GM19438 (cell line): ENCODE measurements around the gene TMEM9B.
"Not testable (repeated sequence)": the region's sequence is repeated elsewhere in the genome, so short reads cannot be mapped to it uniquely, and the experiment has no call there.

Source experiments
- ATAC-seq: cut with Tn5 transposase; IDR thresholded peaks from one replicate; pipeline ENCODE4 v1.9.1; 2021; ENCODE audit warnings: low read depth; ENCODE audit not compliant: unreplicated experiment

TMEM9B gene

GRCh38 chr11:8964324-8965320 lies at the start of gene TMEM9B:
TSS of gene TMEM9B (minus strand) at chr11:8964442. CDS start at chr11:8964313, 129 bp downstream.
- ATAC-seq, result peak; percentile 86

DNA sequence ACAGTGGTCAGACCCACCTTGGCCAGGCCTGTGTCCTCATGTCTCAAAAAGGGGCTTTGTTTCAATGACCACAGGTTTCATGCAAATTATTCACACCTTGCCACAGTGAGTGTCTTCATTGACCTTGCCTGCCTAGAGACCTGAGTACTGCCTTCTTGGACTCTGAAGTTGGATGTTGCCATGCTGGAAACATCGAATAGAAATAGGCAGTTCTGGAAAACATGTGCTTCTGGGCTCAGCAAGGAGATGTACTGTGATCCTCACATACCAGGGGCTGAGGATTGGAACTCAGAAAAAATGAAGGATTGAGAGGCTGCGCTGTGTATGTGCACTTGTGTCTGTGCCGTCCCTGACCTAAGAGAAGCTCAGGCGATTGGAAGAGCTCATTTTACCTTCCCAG lies 49.1 kb upstream of the TMEM9B start:
- ATAC-seq, result no peak

GRCh38 chr11:9009538-9009937 lies 45.3 kb upstream of the TMEM9B start:
- not testable (repeated sequence) for ATAC-seq

- no peak for ATAC-seq
Measured at GRCh38 chr11:9008661-9009060, 44.4 kb upstream of the TMEM9B start.

DNA sequence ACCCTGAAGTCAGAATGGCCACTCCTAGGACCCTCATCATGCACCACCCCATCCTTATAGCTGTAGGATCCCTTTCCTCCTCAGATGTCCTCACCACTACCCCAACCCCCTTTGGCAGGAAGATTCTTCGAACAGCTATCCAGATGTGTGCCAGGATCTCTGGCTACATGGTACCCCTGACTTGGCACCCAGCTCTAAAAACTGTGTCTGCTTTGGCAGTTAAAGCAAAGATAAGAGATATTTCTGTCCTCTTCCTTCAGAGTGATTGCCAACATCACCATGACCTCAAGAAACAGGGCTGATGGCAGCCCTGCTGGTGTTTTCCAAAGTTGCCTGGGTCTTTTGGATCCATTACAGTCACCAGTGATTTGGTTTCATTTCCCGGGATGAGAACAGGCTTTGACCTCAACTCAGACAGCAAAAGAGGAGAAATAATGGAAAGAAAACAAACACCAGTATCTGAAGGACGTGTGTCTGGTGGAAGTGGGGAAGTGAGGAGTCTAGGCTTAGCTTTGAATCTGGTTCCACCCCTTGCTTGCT lies 43.8 kb upstream of the TMEM9B start:
- no peak for ATAC-seq

DNA sequence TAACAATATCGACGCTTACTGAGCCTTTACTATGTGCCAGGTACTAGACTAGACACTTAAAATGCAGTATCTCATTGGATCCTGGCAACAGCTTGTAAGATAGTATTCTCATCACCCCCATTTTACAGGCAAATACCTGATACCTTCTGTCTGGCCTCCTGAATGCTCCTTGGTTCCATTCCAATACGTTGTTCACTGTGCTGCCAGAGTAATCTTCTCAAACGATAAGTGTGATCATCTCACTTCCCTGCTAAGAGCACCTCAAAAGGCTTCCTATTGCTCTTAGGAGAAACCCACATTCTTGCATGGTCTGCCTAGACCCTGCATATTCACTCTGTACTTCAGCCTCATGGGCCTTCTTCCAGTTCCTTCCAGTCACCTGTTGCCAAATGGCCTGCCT lies 40.8 kb upstream of the TMEM9B start:
- ATAC-seq, result no peak

DNA sequence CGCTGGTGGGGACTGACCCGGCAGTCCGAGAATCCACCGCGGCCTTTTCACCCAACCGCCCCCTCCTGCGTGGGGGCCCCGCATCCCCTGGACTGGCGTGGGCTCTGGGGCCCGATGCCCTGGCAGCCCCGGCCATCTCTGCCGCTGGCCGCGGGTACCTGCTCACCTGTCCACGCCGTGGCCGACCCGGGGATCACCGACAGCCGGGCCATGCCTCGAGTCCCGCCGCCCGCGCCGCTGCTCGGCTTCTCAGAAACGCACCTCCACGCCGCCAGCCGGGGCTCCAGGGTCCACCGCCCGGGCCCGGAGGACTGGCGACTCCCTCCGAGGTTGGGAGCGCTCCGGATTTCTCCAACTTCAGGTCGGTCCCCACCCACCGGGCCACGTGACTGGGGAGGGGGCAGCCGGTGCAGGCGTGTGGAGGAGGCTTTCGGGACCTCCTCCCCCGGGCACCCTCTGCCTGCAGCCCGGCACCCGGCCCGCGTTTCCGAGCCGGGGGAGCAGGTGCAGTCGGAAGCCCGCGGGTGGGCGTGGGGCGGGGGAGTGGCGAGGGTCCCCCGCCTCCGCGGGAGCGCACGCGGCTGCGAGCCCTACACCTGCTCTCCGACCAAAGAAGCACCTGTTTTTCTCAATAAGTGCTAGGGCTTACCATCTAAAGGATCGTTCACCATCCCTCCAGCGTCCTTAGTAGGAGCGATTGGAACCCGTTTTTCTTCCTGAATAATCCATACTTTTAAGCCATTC lies 40.1 kb upstream of the TMEM9B start:
- no peak for ATAC-seq

DNA sequence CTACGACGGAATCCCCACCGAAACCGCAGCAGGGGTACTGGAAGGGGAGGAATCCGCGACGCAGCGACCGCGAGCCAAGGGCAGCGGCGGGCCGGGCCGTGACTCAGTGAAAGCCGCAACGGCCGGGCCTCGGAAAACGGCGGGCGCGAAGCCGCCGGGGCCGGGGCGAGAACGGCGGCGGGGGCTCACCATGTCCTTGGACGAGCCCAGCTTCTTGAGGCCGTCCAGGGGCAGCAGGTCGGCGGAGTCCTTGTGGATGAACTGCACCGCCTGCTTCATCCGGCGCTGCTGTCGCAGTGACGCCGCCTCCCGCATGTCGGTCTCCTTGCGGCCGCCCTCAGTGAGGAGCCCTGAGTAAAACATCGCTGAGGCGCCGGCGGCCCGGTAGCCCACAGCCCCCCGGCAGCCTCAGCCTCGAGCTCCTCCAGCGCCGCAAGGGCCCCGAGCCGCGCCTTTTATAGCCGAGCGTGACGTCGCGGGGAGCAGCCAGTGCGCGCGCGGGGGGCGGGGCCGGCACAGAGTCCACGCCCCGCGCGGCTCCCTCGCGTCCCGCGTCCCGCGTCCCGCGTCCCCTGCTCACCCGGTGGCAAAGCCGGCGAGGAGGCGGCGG lies 39.4 kb upstream of the TMEM9B start, which contains the start of gene NRIP3:
TSS of gene NRIP3 (minus strand) at position 429 of the 610 bp plus-strand sequence. CDS start at position 363, 66 bp downstream.
- ATAC-seq, result no peak

GRCh38 chr11:9002920-9003572 lies 38.8 kb upstream of the TMEM9B start:
- ATAC-seq, result no peak

GRCh38 chr11:9001736-9002135 lies 37.5 kb upstream of the TMEM9B start:
- no peak for ATAC-seq

DNA sequence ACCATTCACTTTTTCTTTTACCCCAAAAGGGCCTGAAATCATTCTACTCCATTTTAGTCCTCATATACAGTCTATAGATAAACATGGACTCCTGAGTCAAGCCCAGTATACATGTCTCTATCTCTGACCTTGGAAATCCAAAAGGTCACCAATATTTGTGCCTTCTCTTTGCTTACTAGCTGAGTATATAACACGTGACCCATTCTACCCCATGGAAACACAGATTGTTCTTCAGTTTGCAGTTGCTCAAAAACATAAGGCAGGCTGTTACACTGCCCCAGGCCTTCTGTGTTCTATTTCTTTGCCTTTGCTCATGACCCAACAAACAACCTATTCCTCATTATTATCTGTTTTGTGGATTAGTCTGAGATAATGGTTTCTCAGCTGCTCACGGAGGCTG lies 33.8 kb upstream of the TMEM9B start:
- ATAC-seq, result no peak

DNA sequence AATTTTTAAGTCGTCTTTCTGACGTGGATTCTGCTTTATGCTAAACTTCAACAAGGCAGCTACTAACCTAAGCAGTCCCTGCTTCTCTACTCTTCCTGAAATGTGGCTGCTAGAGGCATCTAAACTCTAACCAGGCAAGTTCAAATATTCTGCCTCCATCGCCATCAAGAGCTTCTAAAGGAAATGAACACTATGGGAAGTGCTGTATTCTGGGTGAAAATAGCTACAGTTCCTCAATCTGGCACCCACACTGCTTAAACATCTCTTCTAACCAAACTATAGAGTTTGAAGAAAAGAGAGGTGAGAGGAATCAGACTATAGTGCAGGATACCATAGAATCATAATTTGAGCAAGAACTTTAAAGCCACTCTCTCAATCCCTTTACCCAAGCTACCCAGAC lies 33.2 kb upstream of the TMEM9B start:
- ATAC-seq, result no peak

DNA sequence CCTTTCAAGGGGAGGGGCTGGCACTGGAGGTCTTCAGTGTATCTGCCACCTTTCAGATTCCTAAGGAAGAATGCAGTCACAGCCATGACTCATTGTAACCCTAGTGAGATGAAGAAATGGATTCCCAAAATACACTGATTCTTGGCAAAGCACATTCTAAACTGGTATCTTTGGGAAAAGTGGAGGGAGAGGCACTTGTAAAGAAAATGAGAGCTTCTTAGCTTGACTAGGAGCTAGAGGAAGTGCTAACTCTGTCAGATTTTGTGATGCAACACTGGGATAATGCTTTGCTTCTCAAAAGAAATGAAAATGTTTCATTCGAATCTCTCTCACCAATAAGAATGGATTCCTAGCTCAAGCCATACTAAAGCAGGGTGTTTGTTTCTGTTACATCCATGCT lies 25.2 kb upstream of the TMEM9B start:
- no peak for ATAC-seq

GRCh38 chr11:8988329-8989234 lies 24.3 kb upstream of the TMEM9B start:
- ATAC-seq, result no peak

- ATAC-seq, result no peak
Measured at GRCh38 chr11:8987446-8987845, 23.2 kb upstream of the TMEM9B start.

GRCh38 chr11:8986772-8987171 lies 22.5 kb upstream of the TMEM9B start:
- not testable (repeated sequence) for ATAC-seq

GRCh38 chr11:8985462-8985861 lies 21.2 kb upstream of the TMEM9B start:
- ATAC-seq, result no peak

- no peak for ATAC-seq
Measured at GRCh38 chr11:8983552-8983951, 19.3 kb upstream of the TMEM9B start.

DNA sequence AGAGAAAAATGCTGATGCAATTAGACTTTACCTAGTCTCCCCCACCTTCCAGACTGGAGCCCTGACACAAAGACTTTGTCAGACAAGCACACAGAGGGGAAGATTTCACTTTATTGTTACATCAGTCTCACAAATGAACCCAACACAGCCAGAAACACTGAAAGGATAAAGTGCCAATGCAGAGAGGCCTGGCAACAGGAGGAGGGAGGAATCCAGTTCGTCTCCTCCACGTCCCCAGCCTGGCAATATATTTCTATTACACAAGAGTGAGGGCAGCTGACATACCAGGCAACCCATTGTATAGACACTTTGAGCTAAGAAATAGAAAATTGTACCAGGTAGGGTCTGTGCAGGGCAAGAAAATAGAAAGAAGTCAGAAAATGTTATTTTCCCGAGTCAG lies 16.2 kb upstream of the TMEM9B start:
- ATAC-seq, result no peak
